K562 (cell line): ENCODE data around the gene FRMD3. TPM values are rescaled to one million over a fixed set of nuclear protein-coding genes. Genes with fewer than 3 reads are reported as not detected.
A peak's percentile ranks its signal among the peaks of the same experiment; 100 is the strongest.

ENCODE experiments used
- ATAC-seq: fragments of 200-7000 bp; cut with Tn5 transposase; 3 replicates; pipeline ENCODE4 v1.9.1; 2020; ENCODE audit warnings: moderate library complexity
- BruUV-seq: library from RNA; stranded (reverse); fragments of 400-500 nt; replicated peaks from 2 replicates; lab custom pipeline; 2021; lab: Mats Ljungman, UMichigan
- CTCF ChIA-PET: fragments of 300-600 bp; formaldehyde crosslinking; extraction: SDS; loops from one replicate; lab custom pipeline; 2021; ENCODE audit warnings: low intra/inter-chr PET ratio; lab: Yijun Ruan, JAX
- POLR2A ChIA-PET: fragments of 300-600, 350-650 bp; sonication (Branson Sonifier 250); formaldehyde crosslinking; extraction: SDS; loops from one replicate; lab custom pipeline; 2021; ENCODE audit warnings: antibody characterized with exemption, inconsistent platforms; lab: Yijun Ruan, JAX
- DNase-seq, 4 experiments: peaks; one replicate each; pipeline versions ENCODE4 v3.0.0 to v3.0.0-alpha.2; 2011 to 2018; ENCODE audit warnings: low spot score in 3 of 4, mixed read lengths in 3 of 4; ENCODE audit errors: extremely low read depth in 1 of 4
- FAIRE-seq: peaks from 2 replicates; lab custom pipeline; 2011; peaks lifted over from hg19 to GRCh38; lab: Jason Lieb, UNC
- H2AFZ ChIP-seq: 2 replicates; pipeline ENCODE4 v1.6.0; 2011; ENCODE audit warnings: low read depth, low read length, control low read depth, inconsistent platforms
- H3K27ac ChIP-seq: fragments of 200-600 bp; 3 replicates; pipeline ENCODE4 v1.8.0; 2011; ENCODE audit warnings: low read depth, mild to moderate bottlenecking, control low read depth, inconsistent platforms, low read length, moderate library complexity, mixed read lengths; ENCODE audit errors: extremely low read depth
- H3K27me3 ChIP-seq, 2 experiments: fragments of 300-600 bp in 1 of 2; 2 replicates in 1 of 2; 3 replicates in 1 of 2; pipeline versions ENCODE4 v1.6.0 to v1.8.0; 2011; ENCODE audit warnings: inconsistent platforms in 2 of 2, low read length in 2 of 2, mild to moderate bottlenecking in 1 of 2, mixed read lengths in 1 of 2, moderate library complexity in 1 of 2; ENCODE audit not compliant: control insufficient read depth in 2 of 2, insufficient read depth in 2 of 2
- H3K36me3 ChIP-seq: fragments of 300-600 bp; 3 replicates; pipeline ENCODE4 v1.8.0; 2011; ENCODE audit warnings: mild to moderate bottlenecking, low read length, inconsistent platforms; ENCODE audit not compliant: control insufficient read depth, insufficient read depth
- H3K4me1 ChIP-seq, 2 experiments: fragments of 200-600 bp in 1 of 2; replicated peaks in 1 of 2; 2 replicates in 1 of 2; 3 replicates in 1 of 2; pipeline versions ENCODE4 v1.5.1 to v1.8.0; 2011; ENCODE audit warnings: inconsistent platforms in 2 of 2, low read length in 2 of 2, mild to moderate bottlenecking in 1 of 2, mixed read lengths in 1 of 2, moderate library complexity in 1 of 2; ENCODE audit not compliant: control insufficient read depth in 2 of 2, insufficient read depth in 2 of 2
- H3K4me2 ChIP-seq: 2 replicates; pipeline ENCODE4 v1.6.1; 2011; ENCODE audit warnings: low read length, control low read depth, inconsistent platforms, mixed read lengths; ENCODE audit not compliant: insufficient read depth
- H3K4me3 ChIP-seq: fragments of 200-600 bp; sonication (generic), shearing (Covaris generic); 2 replicates; pipeline ENCODE4 v1.5.1; 2016; ENCODE audit warnings: control low read depth, inconsistent platforms
- H3K79me2 ChIP-seq: fragments of 200-600 bp; 3 replicates; pipeline ENCODE4 v1.8.0; 2011; ENCODE audit warnings: low read length, inconsistent platforms; ENCODE audit not compliant: control insufficient read depth, insufficient read depth
- H3K9ac ChIP-seq, 2 experiments: 2 replicates each; pipeline versions ENCODE4 v1.6.0 to v1.6.1; 2011; ENCODE audit warnings: low read depth in 2 of 2, low read length in 2 of 2, control low read depth in 1 of 2, inconsistent platforms in 1 of 2, mild to moderate bottlenecking in 1 of 2, mixed read lengths in 1 of 2; ENCODE audit not compliant: insufficient read depth in 1 of 2
- H3K9me1 ChIP-seq: one replicate; pipeline ENCODE4 v1.6.0; 2011; ENCODE audit warnings: inconsistent platforms, mild to moderate bottlenecking, low read length, moderate library complexity; ENCODE audit not compliant: control insufficient read depth, insufficient read depth
- H3K9me3 ChIP-seq: replicated peaks from 2 replicates; pipeline ENCODE4 v1.5.1; 2011; ENCODE audit warnings: low read depth, low read length, inconsistent platforms; ENCODE audit not compliant: control insufficient read depth, insufficient read depth
- H4K20me1 ChIP-seq: replicated peaks from 2 replicates; pipeline ENCODE4 v1.6.1; 2011; ENCODE audit warnings: low read length, inconsistent platforms, mixed read lengths; ENCODE audit not compliant: control insufficient read depth, insufficient read depth
- ASH1L ChIP-seq: fragments of 450-650 bp; IDR thresholded peaks from 2 replicates; pipeline ENCODE4 v1.6.1; 2018; ENCODE audit warnings: borderline replicate concordance, mild to moderate bottlenecking, low read depth; ENCODE audit not compliant: partially characterized antibody
- MEIS2 ChIP-seq: fragments of 450-650 bp; IDR thresholded peaks from 2 replicates; pipeline ENCODE4 v1.6.1; 2014; ENCODE audit warnings: mild to moderate bottlenecking; ENCODE audit not compliant: partially characterized antibody
- MTA1 ChIP-seq: fragments of 450-650 bp; IDR thresholded peaks from 2 replicates; pipeline ENCODE4 v1.6.1; 2017; ENCODE audit warnings: borderline replicate concordance
- SPI1 ChIP-seq: IDR thresholded peaks from 2 replicates; pipeline ENCODE4 v1.6.1; 2011; ENCODE audit warnings: low read depth, low read length, control low read depth, borderline replicate concordance
- TARDBP ChIP-seq: fragments of 450-650 bp; IDR thresholded peaks from 2 replicates; pipeline ENCODE4 v1.6.1; 2016
- WGBS: fragments of 100-300 bp; shearing (Covaris generic); methylation state at CpG from one replicate; pipeline ENCODE4 v1.1.6; 2016; ENCODE audit warnings: low coverage, mixed read lengths; ENCODE audit not compliant: insufficient coverage; ENCODE audit errors: missing lambda C conversion rate; 5-methylcytosine and 5-hydroxymethylcytosine counted together
- in situ Hi-C: fragments of 300-500 bp; cut with MboI; formaldehyde crosslinking; loops from 4 replicates; pipeline ENCODE4 v1.15.0; 2018; ENCODE audit warnings: inconsistent platforms, mixed read lengths
- intact Hi-C: fragments of 100-400 bp; cut with micrococcal nuclease; formaldehyde crosslinking; loops from 2 replicates; pipeline ENCODE4 v1.14.2; 2022
- polyA plus RNA-seq, 8 experiments: library from polyadenylated mRNA; depleted of rRNA in 4 of 8; stranded (reverse) in 5 of 8; unstranded in 3 of 8; fragments of >200 nt; fragmentation: Nextera tagmentation in 2 of 8; fragmentation: Illumina TruSeq in 1 of 8; extraction: Ambion mirVana in 2 of 8; extraction: Trizol in 1 of 8; gene quantifications; 2 replicates each; pipeline versions ENCODE4 v1.2.1 to v1.2.3, GENCODE V29; 2011 to 2014; ENCODE audit warnings: inconsistent platforms in 1 of 8, missing spikeins in 1 of 8
- total RNA-seq, 7 experiments: library from RNA; depleted of rRNA in 6 of 7; stranded (reverse); fragments of >200 nt in 6 of 7; fragmentation: Illumina TruSeq in 2 of 7; extraction: Trizol in 2 of 7; gene quantifications; 2 replicates each; pipeline versions ENCODE4 v1.2.1 to v1.2.3, GENCODE V29; 2011 to 2021; ENCODE audit warnings: low replicate concordance in 1 of 7
- TF ChIP-seq, protein P1 (sequence below): fragments of 450-650 bp; IDR thresholded peaks from 2 replicates; pipeline ENCODE4 v1.6.1; 2018; ENCODE audit not compliant: partially characterized antibody

The FRMD3 gene
- total and polyA plus RNA-seq, 9 of the 15 experiments (the other 6 are each of a cell fraction or from before 2014, with no cell fraction given): 0.09 to 0.51 (median 0.21) TPM

DNA sequence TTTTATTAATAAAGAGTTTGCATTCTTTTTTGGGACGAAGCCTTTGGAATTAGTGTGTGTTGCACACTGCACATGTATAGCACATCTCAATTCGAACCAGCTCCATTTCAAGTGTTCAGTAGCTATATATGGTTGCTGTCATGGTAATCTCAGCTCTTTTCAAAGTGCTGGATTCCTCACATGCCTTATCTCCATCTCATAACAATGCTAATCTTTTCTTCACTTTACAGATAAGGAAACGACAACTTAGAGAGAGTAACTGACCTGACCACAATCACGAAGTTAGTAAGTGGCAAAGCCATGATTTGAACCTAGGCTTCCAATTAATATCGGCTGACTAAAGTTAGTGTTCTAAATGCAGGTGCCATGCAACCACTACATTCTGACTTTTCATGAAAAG, 270.5 kb downstream of the FRMD3 start (continued):
- TF ChIP-seq ASH1L (no peak), MEIS2 (no peak), MTA1 (no peak)

DNA sequence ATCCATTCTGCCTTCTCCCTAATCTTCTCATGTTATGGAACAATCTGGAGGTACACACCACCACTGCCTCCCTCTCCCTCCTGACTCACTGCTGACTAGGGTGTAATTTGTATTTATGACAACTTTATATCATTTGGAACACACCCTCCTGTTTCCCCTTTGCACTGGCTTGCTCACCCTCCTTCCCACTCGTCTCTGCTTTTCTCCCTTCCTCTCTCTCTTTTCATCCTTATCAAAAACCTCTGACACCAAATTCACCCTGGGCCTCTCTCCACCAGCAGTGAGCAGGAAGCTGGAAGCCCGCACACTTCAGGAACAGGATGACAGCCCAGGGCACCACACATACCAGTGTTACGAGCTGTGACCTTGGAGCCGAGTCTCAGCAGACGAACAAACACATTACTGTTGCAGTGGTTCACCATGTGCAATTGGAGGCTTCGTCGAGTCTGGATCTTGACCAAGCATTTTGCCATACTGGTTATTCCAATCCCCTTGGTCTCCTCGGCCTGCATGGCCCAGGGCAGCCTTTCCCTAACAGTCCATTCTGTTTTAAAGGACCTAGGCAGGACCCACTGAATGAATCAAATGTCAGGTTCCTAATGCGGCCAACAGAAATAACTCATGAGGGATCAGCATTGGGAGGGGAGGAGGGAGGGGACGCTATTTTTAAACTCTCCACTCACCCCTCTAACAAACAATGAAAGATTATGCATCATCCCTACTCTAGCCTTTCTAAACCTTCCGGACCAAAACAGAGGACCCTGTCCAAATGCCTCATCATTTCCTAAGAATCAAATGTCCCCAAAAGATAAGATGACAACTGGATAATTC, 271.3 kb downstream of the FRMD3 start:
- Histone ChIP-seq H3K9ac (no peak overlapping the region), H3K4me1 (no peaks in the 10 kb centered on the region; a peak in 1 of 5 replicates), H3K4me3 (no peak overlapping the region), H2AFZ (no peak overlapping the region), H3K9me3 (no peaks in the 10 kb centered on the region), H3K79me2 (no peaks in the 10 kb centered on the region), H4K20me1 (no peaks in the 10 kb centered on the region), H3K4me2 (no peak overlapping the region), H3K36me3 (no peaks in the 10 kb centered on the region), H3K27ac (no peak overlapping the region)
- FAIRE-seq (no peak), DNase-seq (peak in 1 of 4 experiments; percentile 0), ATAC-seq (no peak)
- WGBS: 6% methylated on average over 10 of the region's 11 CpGs
- no TSS peak for BruUV-seq
- intact Hi-C loops: no loop called here
- ChIA-PET POLR2A (no interaction called here), CTCF (no interaction called here)
- in situ Hi-C loops: no loop called here
- TF ChIP-seq, protein P1, sequence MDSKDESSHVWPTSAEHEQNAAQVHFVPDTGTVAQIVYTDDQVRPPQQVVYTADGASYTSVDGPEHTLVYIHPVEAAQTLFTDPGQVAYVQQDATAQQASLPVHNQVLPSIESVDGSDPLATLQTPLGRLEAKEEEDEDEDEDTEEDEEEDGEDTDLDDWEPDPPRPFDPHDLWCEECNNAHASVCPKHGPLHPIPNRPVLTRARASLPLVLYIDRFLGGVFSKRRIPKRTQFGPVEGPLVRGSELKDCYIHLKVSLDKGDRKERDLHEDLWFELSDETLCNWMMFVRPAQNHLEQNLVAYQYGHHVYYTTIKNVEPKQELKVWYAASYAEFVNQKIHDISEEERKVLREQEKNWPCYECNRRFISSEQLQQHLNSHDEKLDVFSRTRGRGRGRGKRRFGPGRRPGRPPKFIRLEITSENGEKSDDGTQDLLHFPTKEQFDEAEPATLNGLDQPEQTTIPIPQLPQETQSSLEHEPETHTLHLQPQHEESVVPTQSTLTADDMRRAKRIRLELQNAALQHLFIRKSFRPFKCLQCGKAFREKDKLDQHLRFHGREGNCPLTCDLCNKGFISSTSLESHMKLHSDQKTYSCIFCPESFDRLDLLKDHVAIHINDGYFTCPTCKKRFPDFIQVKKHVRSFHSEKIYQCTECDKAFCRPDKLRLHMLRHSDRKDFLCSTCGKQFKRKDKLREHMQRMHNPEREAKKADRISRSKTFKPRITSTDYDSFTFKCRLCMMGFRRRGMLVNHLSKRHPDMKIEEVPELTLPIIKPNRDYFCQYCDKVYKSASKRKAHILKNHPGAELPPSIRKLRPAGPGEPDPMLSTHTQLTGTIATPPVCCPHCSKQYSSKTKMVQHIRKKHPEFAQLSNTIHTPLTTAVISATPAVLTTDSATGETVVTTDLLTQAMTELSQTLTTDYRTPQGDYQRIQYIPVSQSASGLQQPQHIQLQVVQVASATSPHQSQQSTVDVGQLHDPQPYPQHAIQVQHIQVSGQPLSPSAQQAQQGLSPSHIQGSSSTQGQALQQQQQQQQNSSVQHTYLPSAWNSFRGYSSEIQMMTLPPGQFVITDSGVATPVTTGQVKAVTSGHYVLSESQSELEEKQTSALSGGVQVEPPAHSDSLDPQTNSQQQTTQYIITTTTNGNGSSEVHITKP: peak; percentile 16
- no peak for TF ChIP-seq TARDBP
- no peak for TF ChIP-seq SPI1
- TF ChIP-seq, all 486 proteins: peak for 1
- H3K27me3 ChIP-seq: no peaks in the 10 kb centered on the region
- H3K9me1 ChIP-seq: no peaks in the 10 kb centered on the region
